GM18520 (cell line): ENCODE data around the gene DACT2.

Source experiments
- ATAC-seq: cut with Tn5 transposase; IDR thresholded peaks from one replicate; pipeline ENCODE4 v1.9.1; 2021; ENCODE audit not compliant: unreplicated experiment

DACT2 gene

DNA sequence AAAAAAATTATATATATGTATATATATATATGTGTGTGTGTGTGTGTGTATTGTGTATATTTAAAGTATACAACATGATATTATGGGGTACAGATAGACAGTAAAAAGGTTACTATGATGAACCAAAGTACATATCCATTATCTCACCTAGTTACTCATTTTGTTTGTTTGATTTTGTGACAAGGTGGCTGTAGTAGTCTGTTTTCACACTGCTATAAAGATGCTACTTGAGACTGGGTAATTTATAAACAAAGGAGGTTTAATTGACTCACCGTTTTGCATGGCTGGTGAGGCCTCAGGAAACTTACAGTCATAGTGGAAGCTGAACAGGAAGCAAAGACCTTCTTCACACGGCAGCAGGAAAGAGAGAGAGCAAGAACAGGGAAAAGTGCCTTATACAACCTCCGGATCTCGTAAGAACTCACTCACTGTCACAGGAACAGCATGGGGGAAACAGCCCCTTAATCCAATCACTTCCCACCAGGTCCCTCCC is 30.2 kb upstream of the DACT2 start:
- ATAC-seq: no peak

DNA sequence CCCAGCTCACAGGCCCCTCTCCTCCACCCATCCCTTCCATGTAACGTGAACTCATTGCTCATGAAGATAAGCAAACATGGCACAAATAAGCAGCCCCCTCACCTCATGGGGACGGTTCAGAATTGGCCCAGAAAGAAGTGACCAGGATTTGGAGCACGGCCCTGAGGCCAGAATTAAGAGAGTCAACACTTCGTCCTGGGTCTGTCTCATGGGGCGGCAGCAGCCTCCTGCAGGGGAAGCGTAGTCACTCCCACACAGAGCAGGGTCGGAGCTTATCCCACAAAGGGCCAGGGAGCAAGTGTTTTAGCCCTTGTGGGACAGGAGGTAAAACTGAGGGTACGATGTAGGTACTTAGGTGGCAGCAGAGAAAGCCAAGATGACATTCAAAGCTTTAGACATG is 28.6 kb upstream of the DACT2 start:
- ATAC-seq: no peak

- no peak for ATAC-seq
Measured at GRCh38 chr6:168347615-168348014, 28.0 kb upstream of the DACT2 start.

- ATAC-seq: no peak
Measured at GRCh38 chr6:168347053-168347452, 27.5 kb upstream of the DACT2 start.

- no peak for ATAC-seq
Measured at GRCh38 chr6:168345896-168346754, 26.5 kb upstream of the DACT2 start.

GRCh38 chr6:168345266-168345665 is 25.7 kb upstream of the DACT2 start:
- no peak for ATAC-seq

GRCh38 chr6:168344338-168344737 is 24.8 kb upstream of the DACT2 start:
- no peak for ATAC-seq

DNA sequence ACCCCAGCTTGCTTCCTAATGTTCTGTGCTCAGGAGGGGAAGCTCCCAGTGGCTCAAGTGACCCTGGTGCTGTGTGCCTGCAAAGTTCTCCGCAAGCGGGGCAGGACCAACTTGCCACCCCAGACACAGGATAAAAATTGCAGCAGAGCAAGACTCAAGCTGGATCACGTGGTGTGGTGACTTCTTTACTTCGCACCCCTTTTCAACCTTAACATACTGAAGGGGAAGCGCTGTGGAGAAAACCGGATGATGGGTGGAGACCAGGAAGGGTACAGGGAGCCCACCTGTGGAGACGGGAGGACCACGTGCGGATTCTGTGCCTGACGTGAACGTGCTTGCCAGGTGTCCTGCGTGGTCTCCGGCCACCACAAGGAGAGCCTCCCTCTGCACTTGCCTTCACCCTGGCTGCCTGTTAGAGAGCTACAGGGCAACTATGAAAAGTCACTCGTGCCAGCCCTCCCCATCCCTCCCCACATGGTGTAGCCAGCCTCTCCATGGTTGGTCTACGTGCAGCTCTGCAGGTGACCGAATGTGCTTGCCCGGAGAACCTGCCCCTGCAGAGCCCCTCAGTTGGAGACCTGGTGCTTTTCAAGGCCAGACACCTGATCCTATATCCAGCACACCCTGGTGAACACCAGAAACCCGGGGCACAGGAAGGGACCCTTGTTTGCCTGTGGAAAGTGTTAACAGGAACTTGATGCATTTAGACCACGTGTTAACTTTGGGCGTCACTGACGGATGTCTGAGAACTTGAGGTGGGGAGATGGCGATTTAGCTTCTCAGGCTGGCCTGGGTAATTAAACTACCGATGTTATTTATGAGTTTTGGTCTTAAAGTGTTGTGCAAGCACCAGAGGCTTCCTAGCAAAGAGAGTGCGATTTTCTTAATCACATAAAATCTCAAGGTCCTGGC is 23.9 kb upstream of the DACT2 start:
- no peak for ATAC-seq

GRCh38 chr6:168342636-168343035 is 23.1 kb upstream of the DACT2 start:
- ATAC-seq: no peak

DNA sequence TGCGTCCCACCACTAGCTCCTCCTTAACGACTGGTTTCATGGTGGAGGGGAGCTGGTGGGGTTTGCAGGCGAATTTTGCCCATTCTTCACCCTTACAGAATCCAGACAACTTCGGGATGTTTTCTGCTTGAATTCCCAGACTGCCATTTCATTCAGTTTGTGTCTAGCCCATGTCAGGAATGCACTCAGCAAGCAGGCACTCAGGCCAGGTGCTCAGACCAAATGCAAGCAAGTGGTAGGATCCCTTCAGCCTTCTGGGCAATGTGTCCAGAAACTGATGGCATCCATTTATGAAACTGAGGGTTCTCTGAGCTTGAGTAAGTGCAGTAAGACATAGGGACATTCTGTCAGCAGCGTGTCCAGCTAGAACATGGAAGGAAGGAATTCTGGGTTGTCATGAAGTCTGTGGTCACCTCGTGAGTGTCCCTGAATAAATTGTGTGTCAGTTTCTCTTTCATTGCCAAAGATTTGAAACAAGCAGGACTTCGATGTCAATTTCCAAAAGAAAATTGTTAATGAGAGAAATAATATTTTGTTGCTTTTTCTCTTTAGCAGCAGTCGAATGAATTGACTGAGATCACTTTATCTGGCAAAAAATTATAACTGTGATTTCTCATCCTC is 21.8 kb upstream of the DACT2 start:
- ATAC-seq: no peak

- no peak for ATAC-seq
Measured at GRCh38 chr6:168340819-168341218, 21.2 kb upstream of the DACT2 start.

DNA sequence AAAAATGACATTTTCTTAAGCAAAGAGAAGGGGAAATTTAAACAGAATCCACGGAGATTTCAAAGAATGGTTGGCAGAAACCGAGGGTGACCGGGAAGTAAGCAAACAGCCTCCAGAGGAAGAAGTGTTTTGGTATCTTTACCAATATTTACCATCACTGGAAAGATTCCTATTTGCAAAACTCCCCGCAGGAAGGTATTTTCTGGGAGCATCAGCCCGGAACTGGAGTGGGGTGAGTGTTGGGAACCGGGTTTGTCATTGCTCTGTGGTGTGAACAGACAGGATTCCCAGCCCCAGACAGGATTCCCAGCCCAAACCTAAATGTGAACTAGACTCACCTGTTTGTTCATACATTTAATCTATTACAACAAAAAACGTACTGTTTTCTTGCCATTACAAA is 19.2 kb upstream of the DACT2 start:
- ATAC-seq: no peak

DNA sequence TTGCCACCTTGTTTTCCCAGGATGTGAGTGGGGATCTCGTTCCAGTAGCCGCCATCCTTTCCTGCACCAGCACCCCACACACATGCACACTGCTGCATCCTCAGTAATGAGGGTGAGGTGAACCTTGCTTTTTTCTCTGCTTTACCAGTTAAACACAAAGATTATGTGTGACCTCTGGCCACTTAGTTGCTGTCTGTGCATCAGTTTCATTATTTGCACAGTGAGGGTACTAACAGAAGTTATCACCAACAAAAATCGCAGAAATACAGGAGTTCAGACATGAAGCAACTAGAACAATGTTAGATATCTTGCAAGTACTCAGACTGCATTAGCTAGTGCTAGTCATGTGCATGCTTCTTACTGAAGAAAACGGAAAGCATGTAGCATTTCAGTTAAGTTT is 17.4 kb upstream of the DACT2 start:
- ATAC-seq: no peak

GRCh38 chr6:168333989-168334388 is 14.4 kb upstream of the DACT2 start:
- ATAC-seq: no peak

GRCh38 chr6:168333491-168333890 is 13.9 kb upstream of the DACT2 start:
- ATAC-seq: no peak

- no peak for ATAC-seq
Measured at GRCh38 chr6:168333039-168333438, 13.5 kb upstream of the DACT2 start.

DNA sequence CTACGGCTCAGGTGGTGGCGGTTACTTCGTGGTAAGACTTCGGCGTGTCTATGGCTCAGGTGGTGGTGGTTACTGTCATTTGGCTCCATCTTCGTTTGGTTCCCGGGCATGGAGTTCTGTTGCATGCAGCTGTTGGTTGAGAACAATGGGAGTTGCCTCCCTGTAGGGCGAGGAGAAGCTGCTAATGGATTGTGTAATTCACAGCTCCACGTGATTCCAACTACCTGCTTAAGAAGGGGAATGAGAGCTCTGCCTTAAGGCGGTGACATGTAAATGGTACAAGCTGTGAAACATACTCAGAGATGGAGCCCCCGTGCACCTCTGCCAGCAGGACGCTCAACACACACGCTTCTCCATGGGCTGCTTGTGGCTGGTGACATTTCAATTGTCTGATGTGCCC is 12.4 kb upstream of the DACT2 start:
- no peak for ATAC-seq

- no peak for ATAC-seq
Measured at GRCh38 chr6:168331058-168331457, 11.5 kb upstream of the DACT2 start.

DNA sequence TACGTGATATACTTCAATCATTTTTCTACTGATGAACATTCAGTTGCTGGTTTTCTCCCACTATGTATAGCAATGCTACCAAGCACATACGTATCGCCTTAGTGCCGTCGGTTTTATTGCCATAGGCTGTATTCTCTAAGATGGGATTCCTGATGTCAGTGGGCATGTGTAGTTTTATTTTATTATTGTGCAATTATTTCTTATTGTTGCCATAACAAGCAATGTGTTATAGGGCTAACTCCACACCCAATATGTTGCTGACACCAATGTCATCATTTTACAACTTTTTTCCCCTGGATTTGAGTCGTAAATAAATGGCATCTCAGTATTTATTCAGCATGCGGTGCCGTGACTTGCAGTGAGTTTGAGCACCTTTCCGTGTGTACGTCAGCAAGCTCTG is 10.8 kb upstream of the DACT2 start:
- no peak for ATAC-seq

DNA sequence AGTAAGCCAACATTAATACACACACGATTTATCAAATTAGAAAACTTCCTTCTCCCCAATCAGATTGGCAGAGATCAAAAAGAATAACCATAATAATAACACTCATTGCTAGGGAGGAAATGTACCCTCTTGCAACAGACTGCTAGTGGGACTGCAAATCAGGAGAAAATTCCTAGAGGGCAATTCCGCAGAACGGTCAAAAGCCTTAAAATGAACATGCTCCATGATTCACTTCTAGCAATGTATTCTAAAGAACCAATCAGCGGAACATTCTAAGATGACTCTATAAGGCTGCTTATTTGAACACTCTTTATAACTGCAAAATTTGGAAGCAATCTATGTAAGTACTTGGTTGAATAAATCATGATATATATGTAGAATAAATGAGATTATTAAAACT is 8.5 kb upstream of the DACT2 start:
- no peak for ATAC-seq
